ENCODE measurements around the gene NPL. TPM values are rescaled to one million over a fixed set of nuclear protein-coding genes. Genes with fewer than 3 reads are reported as not detected.

Gene NPL
- total RNA-seq, 4 donors from 2014 or later = 2.2 to 45.9 (median 10.1) TPM

DNA sequence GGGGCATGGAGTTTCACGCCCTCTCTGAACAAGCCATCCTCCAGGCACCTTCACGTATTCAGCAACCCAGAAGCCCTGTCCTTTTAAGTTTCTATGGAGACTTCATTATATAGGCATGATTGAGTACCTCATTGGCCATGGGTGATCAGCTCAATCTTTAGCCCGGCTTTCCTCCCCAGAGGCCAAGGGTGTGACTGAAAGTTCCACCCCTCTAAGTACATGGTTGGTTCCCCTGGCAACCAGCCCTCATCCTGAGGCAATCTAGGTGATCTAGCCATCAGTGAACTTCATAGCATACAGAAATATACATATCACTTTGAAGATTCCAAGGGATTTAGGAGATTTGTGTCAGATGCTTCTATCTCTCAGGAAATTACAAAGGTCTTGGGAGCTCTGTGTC is 28.2 kb downstream of the NPL start:
- Histone ChIP-seq H3K4me3 (no peak overlapping the region), H3K36me3 (peaks cover 0 to 82% (median 0%) of the 10 kb centered on the region in 3 donors), H3K27me3 (no peaks in the 10 kb centered on the region), H3K9me3 (no peaks in the 10 kb centered on the region), H3K27ac (no peak overlapping the region), H3K4me1 (no peaks in the 10 kb centered on the region)
- 66 to 69% methylated on average over 3 of the region's 3 CpGs for WGBS, 2 donors
- TF ChIP-seq POLR2A (IDR thresholded peaks at IDR 0.05) = no peak
- TF ChIP-seq, protein P1, sequence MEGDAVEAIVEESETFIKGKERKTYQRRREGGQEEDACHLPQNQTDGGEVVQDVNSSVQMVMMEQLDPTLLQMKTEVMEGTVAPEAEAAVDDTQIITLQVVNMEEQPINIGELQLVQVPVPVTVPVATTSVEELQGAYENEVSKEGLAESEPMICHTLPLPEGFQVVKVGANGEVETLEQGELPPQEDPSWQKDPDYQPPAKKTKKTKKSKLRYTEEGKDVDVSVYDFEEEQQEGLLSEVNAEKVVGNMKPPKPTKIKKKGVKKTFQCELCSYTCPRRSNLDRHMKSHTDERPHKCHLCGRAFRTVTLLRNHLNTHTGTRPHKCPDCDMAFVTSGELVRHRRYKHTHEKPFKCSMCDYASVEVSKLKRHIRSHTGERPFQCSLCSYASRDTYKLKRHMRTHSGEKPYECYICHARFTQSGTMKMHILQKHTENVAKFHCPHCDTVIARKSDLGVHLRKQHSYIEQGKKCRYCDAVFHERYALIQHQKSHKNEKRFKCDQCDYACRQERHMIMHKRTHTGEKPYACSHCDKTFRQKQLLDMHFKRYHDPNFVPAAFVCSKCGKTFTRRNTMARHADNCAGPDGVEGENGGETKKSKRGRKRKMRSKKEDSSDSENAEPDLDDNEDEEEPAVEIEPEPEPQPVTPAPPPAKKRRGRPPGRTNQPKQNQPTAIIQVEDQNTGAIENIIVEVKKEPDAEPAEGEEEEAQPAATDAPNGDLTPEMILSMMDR (IDR thresholded peaks at IDR 0.05) = no peak
- TF ChIP-seq EP300 (IDR thresholded peaks at IDR 0.05) = no peak
- DNase-seq (ENCODE audit: low spot score in 2 of 2) = no peak

DNA sequence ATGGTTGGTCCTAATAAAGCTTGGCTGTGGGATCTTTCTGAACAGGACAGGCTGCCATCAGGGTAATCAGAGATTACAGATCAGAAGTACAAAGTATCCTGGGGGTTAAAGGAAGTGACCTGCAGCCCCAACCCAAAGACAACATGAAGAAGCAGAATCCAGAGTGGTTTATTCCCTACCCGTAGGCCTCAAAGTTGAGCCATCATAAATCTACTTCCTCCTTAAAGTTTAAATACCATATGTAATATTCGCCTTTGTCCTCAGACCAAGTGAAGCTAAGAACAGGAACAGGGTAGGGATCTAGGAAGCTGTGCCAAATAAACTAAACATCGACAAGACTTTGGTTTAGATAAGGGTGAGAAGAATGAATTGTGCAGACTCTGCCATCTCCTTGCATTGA is 33.6 kb downstream of the NPL start:
- Histone ChIP-seq H3K36me3 (peaks cover 0 to 49% (median 0%) of the 10 kb centered on the region in 3 donors), H3K4me1 (no peaks in the 10 kb centered on the region), H3K27ac (no peak overlapping the region), H3K27me3 (no peaks in the 10 kb centered on the region), H3K9me3 (no peaks in the 10 kb centered on the region), H3K4me3 (no peak overlapping the region)
- TF ChIP-seq, protein P1 (IDR thresholded peaks at IDR 0.05) = no peak
- no peak for DNase-seq (ENCODE audit: low spot score in 2 of 2)
- WGBS, 2 donors = 70 to 88% methylated on average over 3 of the region's 3 CpGs

DNA sequence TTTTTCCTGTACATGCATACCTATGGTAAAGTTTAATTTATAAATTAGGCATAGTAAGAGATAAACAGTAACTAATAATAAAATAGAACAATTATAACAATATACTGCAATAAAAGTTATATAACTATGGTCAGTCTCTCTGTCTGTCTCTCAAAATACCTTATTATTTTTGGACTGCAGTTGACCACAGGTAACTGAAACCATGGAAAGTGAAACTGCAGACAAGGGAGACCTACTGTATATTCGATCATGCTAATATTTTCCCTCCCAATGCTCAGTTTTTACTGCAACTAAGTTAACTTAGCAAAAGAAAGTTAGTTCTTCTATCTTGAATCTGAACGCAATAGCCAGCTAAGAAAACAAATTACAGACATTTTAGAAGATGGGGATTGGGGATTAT is 37.3 kb downstream of the NPL start:
- no peak for TF ChIP-seq POLR2A (IDR thresholded peaks at IDR 0.05)
- TF ChIP-seq EP300 (IDR thresholded peaks at IDR 0.05) = no peak
- TF ChIP-seq, protein P1 (IDR thresholded peaks at IDR 0.05) = no peak
- H3K27ac ChIP-seq = no peak overlapping the region
- no peak overlapping the region for H3K4me3 ChIP-seq
- no peak for DNase-seq (ENCODE audit: low spot score in 2 of 2)
- 93 to 94% methylated on average over 2 of the region's 2 CpGs for WGBS, 2 donors
- H3K4me1 ChIP-seq = no peaks in the 10 kb centered on the region
- no peaks in the 10 kb centered on the region for H3K27me3 ChIP-seq
- no peaks in the 10 kb centered on the region for H3K9me3 ChIP-seq
- peaks cover 0 to 18% (median 0%) of the 10 kb centered on the region in 3 donors for H3K36me3 ChIP-seq

DNA sequence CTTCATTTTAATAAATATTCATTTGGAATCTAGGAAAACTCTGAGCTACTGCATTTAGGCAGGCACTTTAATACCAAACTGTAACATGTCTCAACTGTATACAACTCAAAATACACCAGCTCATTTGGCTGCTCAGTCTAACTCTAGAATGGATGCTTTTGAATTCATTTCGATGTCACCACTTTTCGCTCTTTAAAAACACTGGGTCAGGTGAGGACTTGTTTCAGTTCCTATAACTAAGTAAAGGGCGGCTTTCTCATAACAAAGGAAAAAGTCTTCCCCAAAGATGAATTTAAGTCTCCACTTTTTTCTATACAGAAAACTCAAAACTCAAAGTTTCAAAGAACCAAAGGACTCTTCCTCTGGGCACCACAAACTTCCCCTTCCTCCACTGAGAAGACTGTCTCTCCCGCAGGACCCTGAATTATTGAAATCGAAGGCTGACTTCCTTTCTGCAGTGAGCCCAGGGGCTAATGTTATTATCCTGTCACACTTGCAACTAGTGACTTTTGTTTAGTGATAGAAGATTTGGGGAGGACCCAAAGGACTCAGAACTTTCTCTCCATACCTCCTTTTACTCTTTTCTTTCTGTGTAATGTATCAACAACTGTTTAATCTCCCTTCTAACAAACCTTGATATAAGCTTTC is 39.8 kb downstream of the NPL start:
- Histone ChIP-seq H3K27me3 (no peaks in the 10 kb centered on the region), H3K4me3 (no peak overlapping the region), H3K9me3 (no peaks in the 10 kb centered on the region), H3K4me1 (no peaks in the 10 kb centered on the region), H3K36me3 (peaks cover 0 to 13% (median 0%) of the 10 kb centered on the region in 3 donors), H3K27ac (no peak overlapping the region)
- no peak for TF ChIP-seq EP300 (IDR thresholded peaks at IDR 0.05)
- TF ChIP-seq, protein P1 (IDR thresholded peaks at IDR 0.05) = no peak
- TF ChIP-seq POLR2A (IDR thresholded peaks at IDR 0.05) = no peak
- DNase-seq (ENCODE audit: low spot score in 2 of 2) = no peak
- WGBS, 2 donors = 61 to 68% methylated on average over 5 of the region's 5 CpGs

DNA sequence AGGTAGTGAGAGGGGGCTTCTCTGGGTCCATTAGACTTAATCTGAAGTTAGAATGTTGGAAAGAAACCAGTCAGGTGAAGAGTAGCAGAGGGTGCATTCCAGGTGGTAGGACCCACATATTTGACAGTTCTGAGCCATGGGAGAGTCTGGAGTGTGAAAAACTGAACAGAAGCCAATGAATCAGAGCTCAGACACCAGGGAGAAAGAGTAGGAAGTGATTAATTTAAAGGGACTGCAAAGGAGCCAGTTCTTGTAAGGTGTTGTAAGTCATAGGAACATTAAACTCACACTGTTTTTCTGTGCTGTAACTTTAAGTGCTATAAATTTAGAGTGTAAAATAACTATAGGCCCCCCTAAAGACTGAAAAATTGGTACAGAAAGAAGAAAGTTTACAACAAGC is 43.7 kb downstream of the NPL start:
- no peaks in the 10 kb centered on the region for H3K36me3 ChIP-seq
- H3K9me3 ChIP-seq = no peaks in the 10 kb centered on the region
- no peaks in the 10 kb centered on the region for H3K4me1 ChIP-seq
- no peak overlapping the region for H3K4me3 ChIP-seq
- H3K27ac ChIP-seq = no peak overlapping the region
- TF ChIP-seq, protein P1 (IDR thresholded peaks at IDR 0.05) = no peak
- TF ChIP-seq POLR2A (IDR thresholded peaks at IDR 0.05) = no peak
- no peak for TF ChIP-seq EP300 (IDR thresholded peaks at IDR 0.05)
- no peaks in the 10 kb centered on the region for H3K27me3 ChIP-seq
- no peak for DNase-seq (ENCODE audit: low spot score in 2 of 2)
